ENCODE results near the gene GMDS.

GMDS gene

GRCh38 chr6:1971612-1972011 lies 273.8 kb downstream of the GMDS start:
- TF ChIP-seq CTCF (conservative IDR thresholded peaks at IDR 0.05; ENCODE audit: low read depth), result no peak
- H3K27ac ChIP-seq, result no peak overlapping the region
- ChIA-PET POLR2A (ENCODE audit: low non-redundant PET) (no interaction called here), CTCF (no interaction called here)
- DNase-seq (ENCODE audit: low spot score), result no peak

GRCh38 chr6:1970151-1970561 lies 275.2 kb downstream of the GMDS start:
- ChIA-PET POLR2A (ENCODE audit: low non-redundant PET) (no interaction called here), CTCF (no interaction called here)
- no peak for TF ChIP-seq CTCF (conservative IDR thresholded peaks at IDR 0.05; ENCODE audit: low read depth)
- no peak overlapping the region for H3K27ac ChIP-seq
- DNase-seq (ENCODE audit: low spot score), result no peak

- DNase-seq (ENCODE audit: low spot score), result no peak
- ChIA-PET CTCF (no interaction called here), POLR2A (ENCODE audit: low non-redundant PET) (no interaction called here)
- H3K27ac ChIP-seq, result no peak overlapping the region
- TF ChIP-seq CTCF (conservative IDR thresholded peaks at IDR 0.05; ENCODE audit: low read depth), result no peak
Observed at GRCh38 chr6:1966713-1967112, 278.7 kb downstream of the GMDS start.

- no peak for DNase-seq (ENCODE audit: low spot score)
- TF ChIP-seq CTCF (conservative IDR thresholded peaks at IDR 0.05; ENCODE audit: low read depth), result no peak
- ChIA-PET POLR2A (ENCODE audit: low non-redundant PET) (no interaction called here), CTCF (interaction anchor here (0.7 kb wide), 2 partner anchors 9 to 202 kb away, joined by 3 read pairs; no protein-coding TSS in a partner anchor)
- H3K27ac ChIP-seq, result no peak overlapping the region
Observed at GRCh38 chr6:1965596-1966224, 279.7 kb downstream of the GMDS start.

GRCh38 chr6:1963596-1963995 lies 281.8 kb downstream of the GMDS start:
- TF ChIP-seq CTCF (conservative IDR thresholded peaks at IDR 0.05; ENCODE audit: low read depth), result no peak
- DNase-seq (ENCODE audit: low spot score), result no peak
- CTCF ChIA-PET, result no interaction called here

GRCh38 chr6:1962201-1962600 lies 283.2 kb downstream of the GMDS start:
- no peak for DNase-seq (ENCODE audit: low spot score)
- no peak overlapping the region for H3K27ac ChIP-seq
- CTCF ChIA-PET, result interaction anchor here (0.7 kb wide), 1 partner anchor 369 kb away, joined by 3 read pairs; no protein-coding TSS in a partner anchor
- TF ChIP-seq CTCF (conservative IDR thresholded peaks at IDR 0.05; ENCODE audit: low read depth), result no peak
- POLR2A ChIA-PET (ENCODE audit: low non-redundant PET), result no interaction called here

More at GRCh38 chr6:1963596-1963995, 281.8 kb downstream of the GMDS start:
- H3K27ac ChIP-seq, result no peak overlapping the region
- POLR2A ChIA-PET (ENCODE audit: low non-redundant PET), result no interaction called here

All from RWPE1 (cell line).